Astrocyte of the spinal cord (primary cell): Measurements from ENCODE around the gene CCIN.

Source experiments
- DNase-seq: peaks from one replicate; pipeline ENCODE4 v3.0.0; 2011; ENCODE audit warnings: low read depth, low spot score
- H3K4me3 ChIP-seq: 2 replicates; pipeline ENCODE4 v1.5.1; 2011; ENCODE audit warnings: low read depth, mild to moderate bottlenecking, low read length, moderate library complexity
- CTCF ChIP-seq: IDR thresholded peaks from 2 replicates; pipeline ENCODE4 v1.5.1; 2012; ENCODE audit warnings: low read depth, mild to moderate bottlenecking, low read length, inconsistent platforms
- in situ Hi-C: cut with HindIII; loops from 2 replicates; pipeline ENCODE4 v1.10.0; 2017; ENCODE audit warnings: low sequenced_read_pairs

The CCIN gene

GRCh38 chr9:36194326-36195000, 25.3 kb downstream of the CCIN start:
- peak; percentile 26 for DNase-seq
- no peak for TF ChIP-seq CTCF
- H3K4me3 ChIP-seq, result no peak overlapping the region
- in situ Hi-C loops, result no loop called here

GRCh38 chr9:36204906-36205547, 35.8 kb downstream of the CCIN start:
- peak; percentile 39 for TF ChIP-seq CTCF
- no peak for DNase-seq
- in situ Hi-C loops, result no loop called here
- no peak overlapping the region for H3K4me3 ChIP-seq

- in situ Hi-C loops, result no loop called here
- TF ChIP-seq CTCF, result no peak
- no peak overlapping the region for H3K4me3 ChIP-seq
- peak; percentile 43 for DNase-seq
Observed at GRCh38 chr9:36207016-36207415, 37.8 kb downstream of the CCIN start.

- no peak overlapping the region for H3K4me3 ChIP-seq
- DNase-seq, result peak; percentile 40
- in situ Hi-C loops, result no loop called here
- TF ChIP-seq CTCF, result no peak
Observed at GRCh38 chr9:36207546-36208012, 38.4 kb downstream of the CCIN start.

- TF ChIP-seq CTCF, result no peak
- DNase-seq, result no peak
- no peak overlapping the region for H3K4me3 ChIP-seq
- in situ Hi-C loops, result no loop called here
Observed at GRCh38 chr9:36208521-36209253, 39.5 kb downstream of the CCIN start.

GRCh38 chr9:36210722-36211121, 41.5 kb downstream of the CCIN start:
- no peak for TF ChIP-seq CTCF
- in situ Hi-C loops, result no loop called here
- H3K4me3 ChIP-seq, result no peak overlapping the region
- DNase-seq, result no peak
